Effector memory CD8-positive, alpha-beta T cell (primary cell): ENCODE data around the gene PCDH17.

Experiments
- ATAC-seq: fragments of 150-1000 bp; cut with Tn5 transposase; replicated peaks from 2 replicates; pipeline ENCODE4 v1.10.0; 2021; ENCODE audit warnings: mild to moderate bottlenecking, moderate library complexity
- DNase-seq, 3 experiments: peaks; one replicate each; pipeline ENCODE4 v3.0.0; 2021
- H3K27ac Mint-ChIP-seq, 2 donors: one replicate each; pipeline ENCODE4 v1.8.0; 2022; ENCODE audit warnings: mild to moderate bottlenecking in 2 of 2, mixed read lengths in 2 of 2, moderate library complexity in 2 of 2
- H3K27me3 Mint-ChIP-seq, 2 donors: one replicate each; pipeline ENCODE4 v1.8.0; 2022; ENCODE audit warnings: mixed read lengths in 2 of 2
- H3K36me3 Mint-ChIP-seq: one replicate; pipeline ENCODE4 v1.8.0; 2022; ENCODE audit warnings: mild to moderate bottlenecking, moderate library complexity, mixed read lengths; ENCODE audit not compliant: insufficient read depth
- H3K4me1 Mint-ChIP-seq, 2 donors: one replicate each; pipeline ENCODE4 v1.8.0; 2022; ENCODE audit warnings: low read depth in 2 of 2, mixed read lengths in 2 of 2
- H3K4me3 Mint-ChIP-seq, 2 donors: one replicate each; pipeline ENCODE4 v1.8.0; 2022; ENCODE audit warnings: mild to moderate bottlenecking in 2 of 2, mixed read lengths in 2 of 2, moderate library complexity in 2 of 2
- H3K9me3 Mint-ChIP-seq, 2 donors: one replicate each; pipeline ENCODE4 v1.8.0; 2022; ENCODE audit warnings: mixed read lengths in 2 of 2

PCDH17 gene

GRCh38 chr13:57725480-57725879 is 93.9 kb downstream of the PCDH17 start:
- no peaks in the 10 kb centered on the region for H3K36me3 Mint-ChIP-seq
- no peak overlapping the region for H3K4me3 Mint-ChIP-seq
- peaks cover 0 to 5% of the 10 kb centered on the region in 2 donors for H3K9me3 Mint-ChIP-seq
- no peaks in the 10 kb centered on the region for H3K27me3 Mint-ChIP-seq
- no peaks in the 10 kb centered on the region for H3K4me1 Mint-ChIP-seq
- ATAC-seq (no peak), DNase-seq (no peak)
- H3K27ac Mint-ChIP-seq, result no peak overlapping the region

GRCh38 chr13:57726981-57727380 is 95.4 kb downstream of the PCDH17 start:
- no peaks in the 10 kb centered on the region for H3K36me3 Mint-ChIP-seq

DNA sequence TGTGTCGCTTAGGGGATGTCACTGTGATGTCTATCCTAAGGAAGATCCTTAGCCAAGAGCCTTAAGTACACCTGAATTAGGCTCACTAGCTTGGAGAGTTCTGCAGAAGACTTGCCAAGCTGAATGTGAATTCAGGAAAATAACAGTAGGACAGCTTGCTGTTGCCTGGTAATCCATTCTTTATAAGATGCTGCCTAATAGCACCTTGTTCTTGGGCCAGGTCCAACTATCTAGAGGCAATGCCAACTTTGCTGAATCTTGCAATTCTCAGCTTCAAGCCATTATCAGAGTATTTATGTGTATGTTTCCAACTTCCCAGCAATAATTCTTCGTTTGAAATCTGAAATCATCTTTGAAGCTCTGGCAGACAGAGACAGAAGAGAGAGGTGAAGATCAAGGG is 102.8 kb downstream of the PCDH17 start:
- Mint-ChIP-seq H3K27ac (no peak overlapping the region), H3K4me3 (no peak overlapping the region), H3K4me1 (no peaks in the 10 kb centered on the region)

More at GRCh38 chr13:57726981-57727380, 95.4 kb downstream of the PCDH17 start:
- Mint-ChIP-seq H3K4me3 (no peak overlapping the region), H3K27ac (no peak overlapping the region), H3K9me3 (no peaks in the 10 kb centered on the region), H3K27me3 (no peaks in the 10 kb centered on the region), H3K4me1 (no peaks in the 10 kb centered on the region)
- DNase-seq (no peak), ATAC-seq (no peak)

DNA sequence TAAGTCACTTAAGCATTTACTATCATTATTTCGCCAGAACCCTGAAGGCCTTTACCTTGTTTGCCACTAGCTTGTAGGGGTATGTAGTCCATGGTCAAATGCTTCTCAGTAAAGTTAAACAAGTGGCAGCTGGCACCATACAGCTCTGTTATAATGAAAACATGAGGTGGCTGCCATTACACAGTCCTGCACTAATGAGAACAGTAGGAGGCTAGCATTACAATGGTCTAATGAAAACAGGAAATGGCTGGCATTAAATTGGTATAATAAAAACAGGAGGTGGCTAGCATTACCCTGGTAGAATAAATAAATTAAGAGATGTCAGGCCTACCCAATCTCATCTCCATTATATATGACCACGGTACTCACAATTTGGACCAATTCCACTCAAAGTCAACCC is 107.5 kb downstream of the PCDH17 start:
- DNase-seq (no peak), ATAC-seq (no peak)
- Mint-ChIP-seq H3K4me1 (no peaks in the 10 kb centered on the region), H3K27ac (no peak overlapping the region), H3K4me3 (no peak overlapping the region), H3K27me3 (no peaks in the 10 kb centered on the region), H3K36me3 (no peaks in the 10 kb centered on the region), H3K9me3 (peaks cover 6 to 12% of the 10 kb centered on the region in 2 donors)

More for the DNA sequence above, 102.8 kb downstream of the PCDH17 start:
- H3K36me3 Mint-ChIP-seq, result no peaks in the 10 kb centered on the region
- no peak for ATAC-seq
- DNase-seq, result no peak
- no peaks in the 10 kb centered on the region for H3K27me3 Mint-ChIP-seq
- H3K9me3 Mint-ChIP-seq, result peaks cover 7 to 12% of the 10 kb centered on the region in 2 donors

- DNase-seq (no peak), ATAC-seq (no peak)
- Mint-ChIP-seq H3K9me3 (peaks cover 6 to 11% of the 10 kb centered on the region in 2 donors), H3K4me3 (no peak overlapping the region), H3K27me3 (no peaks in the 10 kb centered on the region), H3K36me3 (no peaks in the 10 kb centered on the region), H3K27ac (no peak overlapping the region), H3K4me1 (no peaks in the 10 kb centered on the region)
Observed at GRCh38 chr13:57739543-57740190, 108.1 kb downstream of the PCDH17 start.

DNA sequence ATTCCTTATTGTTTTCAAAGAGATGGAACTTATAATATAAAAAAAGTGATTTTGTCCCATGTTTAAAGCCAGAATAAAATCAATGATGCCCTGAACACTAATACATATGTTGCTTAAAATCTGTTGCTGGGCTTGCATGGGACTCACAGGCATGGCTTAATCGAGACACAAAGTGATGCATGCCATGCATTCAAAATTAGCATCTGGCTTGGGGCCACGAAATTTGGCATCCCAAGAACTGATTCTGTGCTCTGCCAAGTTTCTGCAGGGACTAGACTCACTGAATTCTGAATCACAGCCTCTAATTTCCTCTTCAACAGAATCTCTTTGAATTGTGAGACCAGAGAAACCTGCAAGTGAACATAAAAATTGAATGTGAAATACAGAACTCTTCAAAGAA is 109.2 kb downstream of the PCDH17 start:
- no peaks in the 10 kb centered on the region for H3K36me3 Mint-ChIP-seq
- peaks cover 6% of the 10 kb centered on the region in 2 donors for H3K9me3 Mint-ChIP-seq
- DNase-seq (no peak), ATAC-seq (no peak)
- no peaks in the 10 kb centered on the region for H3K4me1 Mint-ChIP-seq
- H3K4me3 Mint-ChIP-seq, result no peak overlapping the region
- no peak overlapping the region for H3K27ac Mint-ChIP-seq
- no peaks in the 10 kb centered on the region for H3K27me3 Mint-ChIP-seq

- no peaks in the 10 kb centered on the region for H3K27me3 Mint-ChIP-seq
- H3K4me3 Mint-ChIP-seq, result no peak overlapping the region
- H3K27ac Mint-ChIP-seq, result no peak overlapping the region
- ATAC-seq (no peak), DNase-seq (no peak)
- H3K9me3 Mint-ChIP-seq, result peaks cover 0 to 2% of the 10 kb centered on the region in 2 donors
- H3K4me1 Mint-ChIP-seq, result no peaks in the 10 kb centered on the region
- no peaks in the 10 kb centered on the region for H3K36me3 Mint-ChIP-seq
Observed at GRCh38 chr13:57748096-57748495, 116.6 kb downstream of the PCDH17 start.

- H3K27ac Mint-ChIP-seq, result no peak overlapping the region
- no peak overlapping the region for H3K4me3 Mint-ChIP-seq
- H3K4me1 Mint-ChIP-seq, result no peaks in the 10 kb centered on the region
- peaks cover 7 to 18% of the 10 kb centered on the region in 2 donors for H3K9me3 Mint-ChIP-seq
- DNase-seq (no peak), ATAC-seq (no peak)
- H3K36me3 Mint-ChIP-seq, result no peaks in the 10 kb centered on the region
- H3K27me3 Mint-ChIP-seq, result no peaks in the 10 kb centered on the region
Observed at GRCh38 chr13:57760951-57761350, 129.4 kb downstream of the PCDH17 start.

- no peaks in the 10 kb centered on the region for H3K36me3 Mint-ChIP-seq
- no peaks in the 10 kb centered on the region for H3K4me1 Mint-ChIP-seq
- ATAC-seq (no peak), DNase-seq (no peak)
- H3K4me3 Mint-ChIP-seq, result no peak overlapping the region
- no peak overlapping the region for H3K27ac Mint-ChIP-seq
- H3K9me3 Mint-ChIP-seq, result peaks cover 10 to 16% of the 10 kb centered on the region in 2 donors
- no peaks in the 10 kb centered on the region for H3K27me3 Mint-ChIP-seq
Observed at GRCh38 chr13:57763689-57764088, 132.1 kb downstream of the PCDH17 start.
